ENCODE data around the gene FAM53B. TPM values are rescaled to one million over a fixed set of nuclear protein-coding genes. Genes with fewer than 3 reads are reported as not detected.
A peak's percentile ranks its signal among the peaks of the same experiment; 100 is the strongest.

Gene FAM53B
- total RNA-seq, 4 donors from 2014 or later: 140 to 253 (median 192) TPM

DNA sequence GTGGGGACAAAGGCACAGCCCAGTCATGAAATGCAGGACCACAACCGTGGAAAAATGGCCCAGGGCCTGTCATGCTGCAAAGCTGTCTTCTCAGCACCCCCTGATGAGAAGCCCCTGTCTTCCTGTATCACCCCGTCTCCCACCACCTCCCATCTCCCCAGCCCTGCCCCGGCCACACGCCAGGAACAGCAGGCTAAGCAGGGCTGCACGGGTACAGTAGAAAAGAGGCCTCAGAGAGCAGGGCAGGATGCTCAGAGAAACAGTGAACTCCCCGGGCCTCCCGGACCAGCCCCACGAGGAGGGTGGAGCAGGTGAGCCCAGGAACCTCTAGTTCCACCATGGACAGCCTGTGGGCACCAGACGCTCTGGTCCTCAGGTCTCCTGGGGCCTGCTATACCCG is 77.7 kb downstream of the FAM53B start:
- intact Hi-C loops (cut with DNase I; ENCODE audit: low total_unique reads): loop anchor here (5.0 kb wide), 1 partner anchor 34 kb away; no protein-coding TSS in a partner anchor
- Histone ChIP-seq H3K27me3 (no peaks in the 10 kb centered on the region), H3K27ac (no peak overlapping the region), H3K4me1 (peaks cover 51 to 67% of the 10 kb centered on the region in 2 donors), H3K36me3 (no peaks in the 10 kb centered on the region), H3K9me3 (no peaks in the 10 kb centered on the region), H3K4me3 (no peak overlapping the region)
- DNase-seq (no peak), ATAC-seq (no peak)
- in situ Hi-C loops (cut with MboI; ENCODE audit: low sequenced_read_pairs in 4 of 4): no loop called here
- TF ChIP-seq, protein P1, sequence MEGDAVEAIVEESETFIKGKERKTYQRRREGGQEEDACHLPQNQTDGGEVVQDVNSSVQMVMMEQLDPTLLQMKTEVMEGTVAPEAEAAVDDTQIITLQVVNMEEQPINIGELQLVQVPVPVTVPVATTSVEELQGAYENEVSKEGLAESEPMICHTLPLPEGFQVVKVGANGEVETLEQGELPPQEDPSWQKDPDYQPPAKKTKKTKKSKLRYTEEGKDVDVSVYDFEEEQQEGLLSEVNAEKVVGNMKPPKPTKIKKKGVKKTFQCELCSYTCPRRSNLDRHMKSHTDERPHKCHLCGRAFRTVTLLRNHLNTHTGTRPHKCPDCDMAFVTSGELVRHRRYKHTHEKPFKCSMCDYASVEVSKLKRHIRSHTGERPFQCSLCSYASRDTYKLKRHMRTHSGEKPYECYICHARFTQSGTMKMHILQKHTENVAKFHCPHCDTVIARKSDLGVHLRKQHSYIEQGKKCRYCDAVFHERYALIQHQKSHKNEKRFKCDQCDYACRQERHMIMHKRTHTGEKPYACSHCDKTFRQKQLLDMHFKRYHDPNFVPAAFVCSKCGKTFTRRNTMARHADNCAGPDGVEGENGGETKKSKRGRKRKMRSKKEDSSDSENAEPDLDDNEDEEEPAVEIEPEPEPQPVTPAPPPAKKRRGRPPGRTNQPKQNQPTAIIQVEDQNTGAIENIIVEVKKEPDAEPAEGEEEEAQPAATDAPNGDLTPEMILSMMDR (IDR thresholded peaks at IDR 0.05 in 4 of 5, conservative IDR thresholded peaks at IDR 0.05 in 1 of 5): no peak
- no peak for TF ChIP-seq POLR2A (IDR thresholded peaks at IDR 0.05)

DNA sequence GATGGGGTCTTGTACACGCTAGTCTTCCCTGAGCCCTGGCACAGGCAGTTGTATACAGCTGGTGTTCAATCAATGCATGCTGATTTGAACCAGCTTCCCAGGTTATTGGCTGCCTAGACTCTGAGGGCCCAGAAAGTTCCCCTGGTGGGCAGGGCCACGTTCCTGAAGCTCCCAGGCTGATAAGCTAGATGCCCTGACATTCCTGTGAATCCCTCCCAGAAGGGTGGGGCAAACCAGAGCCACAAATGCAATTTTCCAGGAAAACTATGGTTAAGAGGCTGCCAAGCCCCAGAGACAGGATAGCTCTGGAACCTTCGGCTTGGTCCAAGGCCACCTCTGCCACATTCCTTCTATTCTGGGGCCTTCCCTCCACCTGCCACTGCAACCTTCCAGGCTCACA is 78.2 kb downstream of the FAM53B start:
- intact Hi-C loops (cut with DNase I; ENCODE audit: low total_unique reads): loop anchor here (5.0 kb wide), 1 partner anchor 34 kb away; no protein-coding TSS in a partner anchor
- no peaks in the 10 kb centered on the region for H3K9me3 ChIP-seq
- in situ Hi-C loops (cut with MboI; ENCODE audit: low sequenced_read_pairs in 4 of 4): no loop called here
- H3K4me1 ChIP-seq: peaks cover 46 to 67% of the 10 kb centered on the region in 2 donors
- no peak for ATAC-seq
- H3K36me3 ChIP-seq: no peaks in the 10 kb centered on the region
- H3K27ac ChIP-seq: no peak overlapping the region
- no peaks in the 10 kb centered on the region for H3K27me3 ChIP-seq
- no peak for DNase-seq
- TF ChIP-seq POLR2A (IDR thresholded peaks at IDR 0.05): no peak
- TF ChIP-seq, protein P1 (IDR thresholded peaks at IDR 0.05 in 4 of 5, conservative IDR thresholded peaks at IDR 0.05 in 1 of 5): no peak
- no peak overlapping the region for H3K4me3 ChIP-seq

DNA sequence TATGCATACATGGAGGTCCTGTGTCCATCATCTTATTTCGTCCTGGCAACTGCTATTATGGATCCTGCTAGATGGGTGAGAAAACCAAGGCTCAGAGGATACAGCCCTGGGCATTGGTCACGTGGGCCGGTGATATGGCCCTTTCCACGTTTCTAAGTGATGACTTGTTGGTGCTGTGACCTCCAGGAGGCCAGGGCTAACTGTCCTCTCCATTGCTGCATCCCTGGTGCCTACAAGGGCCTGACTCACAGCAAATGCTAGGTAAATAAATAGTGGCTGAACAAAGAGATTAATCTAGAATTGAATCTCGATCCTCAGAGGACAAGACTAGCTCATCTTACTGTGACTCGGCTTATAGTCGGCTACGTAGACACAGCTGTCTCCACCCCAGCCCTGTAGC is 78.6 kb downstream of the FAM53B start:
- H3K27ac ChIP-seq: no peak overlapping the region
- intact Hi-C loops (cut with DNase I; ENCODE audit: low total_unique reads): loop anchor here (5.0 kb wide), 1 partner anchor 33 kb away; no protein-coding TSS in a partner anchor
- H3K9me3 ChIP-seq: no peaks in the 10 kb centered on the region
- ATAC-seq: no peak
- no peaks in the 10 kb centered on the region for H3K36me3 ChIP-seq
- in situ Hi-C loops (cut with MboI; ENCODE audit: low sequenced_read_pairs in 4 of 4): no loop called here
- no peaks in the 10 kb centered on the region for H3K27me3 ChIP-seq
- no peak overlapping the region for H3K4me3 ChIP-seq
- H3K4me1 ChIP-seq: peaks cover 41 to 64% of the 10 kb centered on the region in 2 donors
- DNase-seq: no peak
- TF ChIP-seq, protein P1 (IDR thresholded peaks at IDR 0.05 in 4 of 5, conservative IDR thresholded peaks at IDR 0.05 in 1 of 5): no peak
- no peak for TF ChIP-seq POLR2A (IDR thresholded peaks at IDR 0.05)

DNA sequence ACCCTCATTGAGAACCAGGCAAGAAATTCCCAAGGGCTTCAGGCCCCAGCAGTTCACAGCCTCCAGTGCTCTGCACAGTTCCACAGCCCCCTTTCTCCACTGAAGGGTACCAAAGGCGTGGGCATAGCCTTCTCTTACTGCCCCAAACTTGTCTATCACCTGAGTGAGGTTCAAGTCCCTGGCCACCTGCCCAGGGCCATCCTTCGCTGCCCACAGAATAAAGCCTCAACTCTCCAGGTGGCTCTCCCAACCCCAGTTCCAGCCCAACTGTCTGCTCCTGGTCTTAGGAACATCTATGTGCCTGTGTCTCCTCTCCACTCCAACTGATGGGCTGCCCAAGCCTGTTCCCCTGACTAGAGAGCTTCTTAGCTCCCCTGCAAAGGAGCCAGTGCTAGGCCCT is 79.1 kb downstream of the FAM53B start:
- TF ChIP-seq POLR2A (IDR thresholded peaks at IDR 0.05): no peak
- TF ChIP-seq, protein P1 (IDR thresholded peaks at IDR 0.05 in 4 of 5, conservative IDR thresholded peaks at IDR 0.05 in 1 of 5): no peak
- H3K4me1 ChIP-seq: peaks cover 45 to 64% of the 10 kb centered on the region in 2 donors
- ATAC-seq: no peak
- no peaks in the 10 kb centered on the region for H3K27me3 ChIP-seq
- H3K4me3 ChIP-seq: no peak overlapping the region
- in situ Hi-C loops (cut with MboI; ENCODE audit: low sequenced_read_pairs in 4 of 4) (no loop called here), intact Hi-C loops (cut with DNase I; ENCODE audit: low total_unique reads) (loop anchor here (5.0 kb wide), 1 partner anchor 33 kb away; no protein-coding TSS in a partner anchor)
- DNase-seq: no peak
- H3K27ac ChIP-seq: peak overlapping the region in 1 of 4 donors; percentile 30
- H3K9me3 ChIP-seq: no peaks in the 10 kb centered on the region
- no peaks in the 10 kb centered on the region for H3K36me3 ChIP-seq

Measured in gastrocnemius medialis (tissue), 4 donors.